GM19240 (cell line): Measurements from ENCODE around the gene PLEKHA8.

Experiments
- DNase-seq: peaks from one replicate; pipeline ENCODE4 v3.0.0; 2011; ENCODE audit warnings: low spot score; ENCODE audit not compliant: insufficient read length

PLEKHA8 gene

DNA sequence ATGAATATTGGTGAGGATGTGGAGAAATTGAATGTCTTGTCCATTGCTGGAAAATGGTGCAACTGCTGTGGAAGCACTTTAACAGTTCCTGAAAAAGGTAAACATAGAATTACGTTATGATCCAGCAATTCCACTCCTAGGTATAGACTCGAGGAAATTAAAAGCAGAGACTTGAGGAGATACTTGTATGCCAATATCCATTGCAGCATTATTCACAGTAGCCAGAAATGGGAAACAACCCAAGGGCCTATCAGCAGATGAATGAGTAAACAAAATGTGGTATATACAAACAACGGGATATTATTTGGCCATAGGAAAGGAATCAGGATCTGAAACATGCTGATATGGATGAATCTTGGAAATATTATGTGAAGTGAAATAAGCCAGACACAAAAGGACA, 74.1 kb downstream of the PLEKHA8 start:
- DNase-seq: no peak

DNA sequence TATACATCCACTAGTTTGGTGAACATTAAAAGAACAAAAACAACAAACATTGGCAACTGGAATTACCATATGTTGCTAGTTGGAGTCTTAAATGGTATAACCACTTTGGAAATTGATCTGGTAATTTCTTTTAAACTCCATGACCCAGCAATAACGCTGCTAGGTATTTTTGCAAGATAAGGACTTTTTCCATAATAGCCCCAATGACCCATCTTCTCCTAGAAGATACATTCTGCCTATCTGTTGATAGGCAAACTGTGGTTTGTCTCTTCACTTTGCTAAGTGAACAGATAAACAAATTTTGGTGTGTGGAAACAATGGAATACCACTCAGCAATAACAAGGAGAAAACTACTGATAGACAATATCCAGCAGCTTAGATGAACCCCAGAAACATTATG, 75.9 kb downstream of the PLEKHA8 start:
- no peak for DNase-seq

DNA sequence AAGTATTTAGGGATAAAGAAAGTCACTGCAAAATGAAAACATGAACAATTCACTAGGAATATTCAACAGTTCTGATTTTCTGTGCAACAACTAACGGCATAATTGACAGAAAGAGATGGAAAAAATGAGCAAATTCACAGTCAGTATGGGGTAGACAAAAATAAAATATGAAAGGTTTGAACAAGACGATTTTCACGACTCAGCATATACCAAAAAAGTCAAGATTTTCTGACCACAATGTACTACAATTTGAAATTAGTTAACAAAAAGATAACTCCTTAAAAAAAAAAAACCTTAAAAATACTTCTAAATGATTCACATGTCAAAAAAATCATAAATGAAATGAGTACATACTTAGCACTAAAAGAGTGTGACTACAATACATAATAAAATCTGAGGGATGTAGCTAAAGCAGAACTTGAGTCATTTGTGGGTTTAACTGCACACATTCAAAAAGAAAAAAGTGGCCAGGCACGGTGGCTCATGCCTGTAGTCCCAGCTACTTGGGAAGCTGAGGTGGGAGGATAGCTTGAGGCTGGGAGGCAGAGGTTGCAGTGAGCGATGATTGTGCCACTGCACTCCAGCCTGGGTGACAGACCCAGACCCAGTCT, 84.0 kb downstream of the PLEKHA8 start:
- DNase-seq: no peak

DNA sequence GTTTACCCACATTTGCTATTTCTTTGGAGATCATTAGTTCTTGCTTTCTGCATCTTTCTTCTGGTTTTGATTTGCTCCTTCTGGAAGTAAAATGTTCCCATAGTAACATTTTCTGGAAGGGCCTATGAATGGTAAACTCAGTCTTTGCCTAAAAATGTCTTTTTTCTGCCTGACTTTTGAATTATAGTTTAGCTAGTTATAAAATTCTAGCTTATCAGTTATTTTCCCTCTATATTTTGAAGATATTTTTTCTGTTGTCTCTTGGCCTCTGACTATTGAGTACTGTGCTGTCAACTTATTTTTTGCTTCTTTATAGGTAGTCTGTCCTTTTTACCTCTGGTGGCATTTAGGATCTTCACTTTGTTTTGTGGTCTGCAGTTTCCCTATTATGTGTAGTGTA, 84.9 kb downstream of the PLEKHA8 start:
- DNase-seq: no peak

DNA sequence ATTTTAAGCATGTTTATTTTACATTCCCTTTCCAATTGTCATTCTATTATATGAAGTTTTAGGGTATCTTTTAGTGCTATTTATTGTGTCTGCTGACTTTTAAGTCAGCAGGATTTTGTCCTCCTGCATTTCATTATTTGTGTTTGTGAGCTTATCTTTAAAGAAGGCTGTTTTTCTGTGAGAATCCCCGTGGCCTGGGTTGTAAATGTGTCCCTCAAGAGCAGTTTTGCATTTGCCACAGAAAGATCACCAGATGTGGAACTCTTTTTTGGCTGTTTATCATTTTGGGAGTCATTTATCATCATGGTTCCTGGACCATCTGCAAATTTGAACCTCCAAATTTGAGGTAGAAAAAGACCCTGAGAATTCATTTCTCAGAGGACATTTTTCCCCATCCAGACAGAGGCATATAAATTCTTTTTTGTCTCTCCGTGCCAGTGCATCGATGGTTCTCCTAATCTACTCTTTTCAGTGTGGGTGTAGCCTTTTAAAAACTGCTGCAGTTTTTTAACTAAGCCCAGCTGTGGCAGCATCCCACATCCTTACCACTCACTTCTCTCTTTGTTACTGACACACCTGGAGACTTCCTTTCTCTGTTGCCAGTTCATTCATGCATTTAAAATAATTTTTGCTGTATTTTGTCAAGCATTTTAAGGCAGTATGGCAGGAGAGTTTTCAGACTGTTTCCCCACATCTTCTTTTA, 86.5 kb downstream of the PLEKHA8 start:
- DNase-seq: no peak

DNA sequence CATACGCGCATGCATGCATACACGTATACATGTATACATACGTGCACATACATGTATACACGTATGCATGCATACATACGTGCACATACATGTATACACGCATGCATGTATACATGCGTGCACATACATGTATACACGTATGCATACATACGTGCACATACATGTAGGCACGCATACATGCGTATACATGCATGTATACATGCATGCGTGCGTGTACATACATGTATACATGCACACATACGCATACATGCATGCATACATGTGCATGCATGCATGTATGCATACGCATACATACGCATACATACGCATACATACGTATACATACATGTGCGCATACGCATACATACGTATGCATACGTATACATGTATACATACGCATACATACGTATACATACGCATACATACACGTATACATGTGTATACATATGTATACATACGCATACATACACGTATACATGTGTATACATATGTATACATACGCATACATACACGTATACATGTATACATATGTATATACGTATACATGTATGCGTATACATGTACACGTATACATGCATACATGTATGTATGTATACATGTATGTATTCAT, 87.6 kb downstream of the PLEKHA8 start:
- no peak for DNase-seq

DNA sequence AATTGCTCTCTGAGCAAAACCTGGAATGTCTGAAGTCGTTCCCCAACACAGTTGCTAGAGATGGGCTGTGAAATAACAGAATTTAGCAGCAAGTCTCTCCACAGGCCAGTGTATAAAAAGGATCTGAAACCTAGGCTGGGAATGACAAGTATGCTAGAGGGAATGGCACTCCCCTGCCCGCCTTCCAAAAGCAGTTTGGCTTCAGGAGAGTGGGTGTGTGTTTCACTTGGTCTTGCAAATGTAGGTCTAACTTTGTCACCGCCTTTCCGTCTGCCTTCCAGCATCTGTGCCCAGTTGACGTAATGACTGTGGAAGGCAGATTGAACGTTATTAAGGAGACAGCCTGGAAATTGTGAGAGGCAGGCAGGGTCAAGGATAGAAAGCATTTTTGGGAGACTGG, 88.6 kb downstream of the PLEKHA8 start:
- DNase-seq: no peak

DNA sequence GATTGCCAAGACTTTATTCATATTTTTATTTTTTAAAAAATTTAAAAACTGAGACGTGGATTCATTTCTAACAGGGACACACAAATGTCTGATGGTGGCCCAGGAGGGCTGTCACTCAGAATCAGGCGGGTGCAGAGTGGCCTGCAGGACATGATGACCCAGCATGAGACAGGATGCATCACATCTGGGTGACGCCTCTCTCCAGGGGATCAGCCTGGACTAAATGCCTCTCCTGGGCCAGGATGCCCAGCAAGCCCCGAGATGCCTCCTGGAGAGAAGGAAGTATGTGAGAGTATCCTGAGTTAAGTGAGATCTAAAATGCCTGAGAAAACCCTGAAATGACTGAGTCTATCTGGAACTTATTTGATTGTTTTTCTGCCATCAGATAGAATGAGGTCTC, 89.7 kb downstream of the PLEKHA8 start:
- no peak for DNase-seq

DNA sequence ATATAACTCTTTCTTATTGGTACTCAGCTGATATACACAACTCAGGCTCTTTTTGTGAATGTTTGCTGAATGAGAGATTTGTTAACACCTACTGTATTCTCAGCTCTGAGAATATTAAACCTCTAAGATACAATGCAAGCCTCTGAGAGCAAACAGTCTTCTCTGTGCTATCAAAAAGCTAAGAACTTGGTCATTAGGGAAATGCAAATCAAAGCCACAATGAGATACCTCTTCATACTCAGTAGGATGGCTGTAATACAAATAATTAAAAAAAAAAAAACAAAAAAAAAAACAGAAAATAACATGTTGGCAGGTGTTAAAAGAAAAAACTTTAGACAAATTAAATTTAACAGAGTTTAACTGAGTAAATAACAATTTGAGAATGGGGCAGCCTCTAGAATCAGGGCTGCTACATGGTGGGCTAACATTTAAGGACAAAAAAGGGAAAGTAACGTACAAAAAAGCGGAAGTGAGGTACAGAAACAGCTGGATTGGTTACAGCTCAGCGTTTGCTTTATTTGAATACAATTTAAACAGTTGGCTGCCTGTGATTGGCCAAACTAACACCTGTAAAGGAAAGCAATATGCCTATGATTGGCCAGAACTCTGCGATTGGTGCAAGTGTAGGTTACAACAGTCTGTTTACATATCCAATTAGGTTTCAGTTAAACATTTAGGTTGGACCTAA, 91.8 kb downstream of the PLEKHA8 start:
- no peak for DNase-seq

DNA sequence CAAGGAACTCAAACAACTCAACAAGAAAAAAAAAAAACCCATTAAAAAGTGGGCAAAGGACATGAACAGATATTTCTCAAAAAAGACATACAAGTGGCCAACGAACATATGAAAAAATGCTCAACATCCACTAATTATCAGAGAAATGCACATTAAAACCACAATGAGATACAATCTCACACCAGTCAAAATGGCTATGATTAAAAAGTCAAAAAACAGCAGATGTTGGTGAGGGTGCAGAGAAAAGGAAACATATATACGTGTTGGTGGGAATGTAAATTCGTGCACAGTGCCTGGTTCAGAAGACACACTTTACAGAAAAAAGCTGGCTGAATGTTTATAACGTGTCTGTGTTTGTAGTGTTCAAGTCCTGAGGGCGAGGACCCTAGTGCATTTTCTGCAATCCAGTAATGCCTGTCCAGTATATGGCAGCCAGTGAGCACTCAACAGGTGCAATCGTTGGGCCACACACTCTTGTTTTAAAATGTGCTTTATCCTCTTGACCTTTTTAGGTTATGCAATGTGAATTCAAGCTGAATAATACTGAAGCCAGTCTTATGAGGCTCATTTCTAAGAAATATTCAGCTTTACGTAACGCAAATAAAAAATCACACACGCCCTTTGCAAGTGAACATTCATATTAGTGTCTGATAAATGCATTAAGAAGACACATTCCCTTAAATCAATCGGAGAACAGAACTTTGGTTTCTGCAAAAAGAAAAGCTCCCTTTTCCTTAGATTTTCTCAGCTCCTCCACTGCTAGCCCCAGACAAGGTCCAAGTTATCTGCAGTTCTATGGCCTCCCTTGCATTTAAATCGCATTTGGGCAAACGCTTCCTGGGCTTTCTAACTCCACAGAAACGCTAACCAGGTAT, 105.8 kb downstream of the PLEKHA8 start:
- no peak for DNase-seq

DNA sequence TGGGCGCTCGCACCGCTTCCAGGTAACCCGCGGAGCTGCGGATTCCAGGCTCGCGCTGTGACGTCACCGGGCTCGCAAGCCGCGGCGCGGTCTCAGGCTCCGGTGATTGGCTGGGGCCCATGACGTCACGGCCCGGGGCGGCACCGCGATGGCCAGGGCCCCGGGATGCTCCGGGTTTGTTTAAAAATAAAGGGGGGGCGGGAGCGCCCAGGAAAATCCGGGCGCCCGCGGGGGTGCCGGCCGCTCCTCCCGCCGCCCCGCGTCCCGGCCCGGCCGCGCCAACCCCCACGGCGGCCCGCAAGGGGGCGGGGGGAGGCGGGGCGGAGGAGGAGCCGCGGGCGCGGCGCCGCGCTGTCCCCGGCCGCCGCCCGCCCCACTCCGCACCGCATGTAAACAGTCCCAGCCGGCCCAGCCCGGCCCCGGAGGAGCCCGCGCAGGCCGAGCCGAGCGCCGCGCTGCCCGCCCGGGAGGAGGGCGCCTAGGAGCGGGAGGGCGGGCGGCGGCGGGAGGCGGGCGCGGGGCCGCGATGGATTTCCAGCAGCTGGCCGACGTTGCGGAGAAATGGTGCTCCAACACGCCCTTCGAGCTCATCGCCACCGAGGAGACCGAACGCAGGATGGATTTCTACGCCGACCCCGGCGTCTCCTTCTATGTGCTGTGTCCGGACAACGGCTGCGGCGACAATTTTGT, 106.5 kb downstream of the PLEKHA8 start, which contains the start of gene MTURN:
Gene MTURN (plus strand): TSS at position 376 of the 690 bp plus-strand sequence. CDS start 151 bp downstream, at position 527.
- peak; percentile 95 for DNase-seq

DNA sequence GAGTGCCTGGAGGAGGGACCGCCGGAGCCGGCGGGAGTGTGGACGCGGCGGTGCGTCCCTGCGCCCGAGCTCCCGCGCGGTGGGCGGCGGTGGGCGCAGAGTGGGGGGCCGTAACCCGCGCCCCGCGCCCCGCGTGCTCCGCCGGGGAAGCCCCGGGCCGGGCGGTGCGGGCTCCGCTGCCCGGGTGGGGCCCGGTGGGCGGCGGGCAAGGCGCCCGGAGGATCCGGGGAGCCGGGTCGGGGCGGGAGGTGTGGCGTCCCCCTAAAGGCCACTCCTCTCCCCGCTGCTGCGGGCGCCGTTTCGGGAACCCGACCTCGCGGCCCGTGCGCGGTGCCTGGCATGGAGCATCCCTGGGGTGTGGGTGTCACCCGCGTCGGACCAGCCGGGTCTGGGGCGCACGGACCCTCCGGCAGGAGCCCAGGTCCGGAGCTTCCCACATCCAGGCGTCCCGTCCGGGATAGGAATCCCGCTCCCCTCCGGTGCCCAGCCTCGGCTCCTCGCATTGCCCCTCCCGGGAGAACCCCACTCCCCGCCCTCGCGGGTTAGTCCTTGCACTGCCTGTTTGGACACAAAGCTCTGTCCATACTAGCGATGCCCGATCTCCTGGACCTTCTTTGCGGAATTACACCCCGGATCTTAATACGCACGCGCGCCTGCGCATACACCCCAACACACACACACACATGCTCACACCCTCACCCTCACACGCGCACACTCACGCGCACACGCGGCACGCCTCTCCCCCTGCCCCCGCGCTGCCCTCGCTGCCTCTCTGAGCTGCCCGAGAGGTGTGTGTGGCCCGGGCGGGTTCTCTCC, 107.3 kb downstream of the PLEKHA8 start:
- DNase-seq: no peak

DNA sequence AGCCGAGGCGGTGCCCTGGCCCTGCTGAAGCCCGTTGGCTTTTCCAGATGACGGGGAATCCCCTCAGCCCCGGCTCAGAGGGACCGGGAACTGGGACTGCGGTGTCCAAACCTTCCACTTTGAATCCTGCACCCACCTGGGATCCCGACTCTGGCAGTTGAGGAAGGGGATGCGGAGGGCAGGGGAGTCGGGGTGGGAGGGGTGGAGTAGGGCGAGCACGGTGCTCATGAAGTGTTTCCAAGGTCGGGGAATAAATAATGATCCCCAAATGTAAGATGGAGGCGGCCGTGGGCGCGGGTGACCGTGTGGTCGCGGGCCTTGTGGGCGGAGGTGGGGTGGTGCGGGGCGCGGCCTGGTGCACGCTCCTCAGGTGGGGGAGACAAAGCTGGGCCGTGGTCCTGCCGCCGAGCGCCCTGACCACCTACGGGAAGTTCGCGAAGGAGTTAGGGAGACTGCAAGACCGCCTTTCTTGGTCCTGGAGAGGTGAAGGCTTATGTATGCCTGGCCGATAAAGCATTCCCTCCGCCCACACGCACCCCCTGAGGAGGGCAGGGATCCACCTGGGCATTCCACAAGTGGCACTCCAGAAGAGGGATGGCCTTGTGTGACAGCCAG, 108.0 kb downstream of the PLEKHA8 start:
- DNase-seq: no peak

DNA sequence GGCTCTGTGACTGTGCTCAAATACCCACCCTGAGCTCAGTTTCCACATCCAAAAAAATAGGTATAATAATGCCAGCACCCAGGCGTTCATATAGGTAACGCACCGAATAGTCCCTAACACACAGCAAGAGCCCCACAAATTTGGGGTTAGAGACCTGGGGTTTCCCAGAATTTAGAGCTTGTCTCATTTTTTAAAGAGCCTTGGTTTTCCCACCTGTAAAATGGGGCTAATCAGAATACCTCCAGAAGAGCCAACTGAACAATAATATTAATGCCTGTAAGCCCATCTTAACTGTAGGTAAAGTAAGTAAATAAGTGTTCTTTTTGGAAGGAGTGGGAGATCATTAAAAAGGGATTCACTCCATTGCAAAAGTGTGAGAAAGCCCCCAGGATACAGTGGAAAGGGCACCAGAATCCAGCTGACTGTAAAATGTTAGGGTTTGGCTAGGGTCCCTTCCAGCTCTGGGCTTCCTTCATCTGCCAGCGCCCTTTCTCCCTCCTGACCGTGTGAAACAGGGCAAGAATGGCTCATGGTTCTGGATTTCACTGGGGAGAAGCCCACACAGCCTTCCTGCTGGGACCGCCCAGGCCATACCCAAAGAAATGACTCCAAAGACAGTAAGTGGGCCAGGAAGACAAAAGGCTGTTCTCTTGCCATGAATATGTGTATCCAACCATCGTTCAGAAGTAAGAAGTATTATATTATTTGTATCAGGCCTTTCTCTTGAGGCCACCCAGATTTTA, 108.7 kb downstream of the PLEKHA8 start:
- no peak for DNase-seq

DNA sequence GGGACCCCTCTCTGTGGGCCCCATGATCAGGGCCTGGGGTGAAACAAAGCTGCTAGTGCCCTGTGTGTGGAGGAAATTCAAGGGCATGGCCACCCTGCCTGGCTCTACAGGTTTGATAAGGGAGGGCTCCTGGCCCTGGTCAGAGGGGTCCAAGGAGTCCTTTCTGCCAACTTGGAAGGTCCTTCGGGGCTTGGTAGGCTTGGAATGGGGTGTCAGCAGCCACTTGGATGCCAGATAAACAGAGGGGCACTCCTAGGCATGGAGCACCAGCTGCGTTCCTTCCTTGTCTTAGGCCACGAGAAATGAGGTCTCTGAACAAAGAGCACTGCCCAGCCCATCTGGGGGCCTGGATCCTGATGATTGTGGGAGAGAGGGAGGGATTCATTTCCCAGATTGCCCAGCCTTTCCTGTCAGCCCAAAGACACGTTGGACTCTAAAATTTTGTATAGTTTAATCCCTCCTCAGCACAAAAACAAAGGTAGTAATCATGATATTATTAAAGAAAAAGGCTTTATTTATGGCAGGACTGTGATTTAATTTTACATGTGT, 111.7 kb downstream of the PLEKHA8 start:
- DNase-seq: no peak

DNA sequence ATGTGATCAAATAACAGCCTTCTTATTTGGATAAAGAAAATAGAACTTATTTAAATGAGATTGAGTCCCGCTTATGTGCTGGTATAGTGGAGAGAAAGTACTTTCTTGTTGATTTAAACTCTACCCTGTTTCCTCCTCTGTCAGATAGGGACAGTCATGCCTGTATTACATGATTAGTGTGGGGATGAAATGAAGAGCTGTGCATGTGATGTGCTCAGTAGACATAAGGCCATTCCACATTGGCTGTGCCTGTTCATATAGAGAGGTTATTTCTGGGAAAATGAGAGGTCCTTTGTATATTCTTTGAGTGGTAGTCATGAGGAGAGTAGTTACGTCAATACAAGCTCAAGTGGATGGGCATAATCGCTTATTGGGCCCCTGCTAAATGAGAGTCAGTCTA, 112.2 kb downstream of the PLEKHA8 start:
- DNase-seq: no peak

DNA sequence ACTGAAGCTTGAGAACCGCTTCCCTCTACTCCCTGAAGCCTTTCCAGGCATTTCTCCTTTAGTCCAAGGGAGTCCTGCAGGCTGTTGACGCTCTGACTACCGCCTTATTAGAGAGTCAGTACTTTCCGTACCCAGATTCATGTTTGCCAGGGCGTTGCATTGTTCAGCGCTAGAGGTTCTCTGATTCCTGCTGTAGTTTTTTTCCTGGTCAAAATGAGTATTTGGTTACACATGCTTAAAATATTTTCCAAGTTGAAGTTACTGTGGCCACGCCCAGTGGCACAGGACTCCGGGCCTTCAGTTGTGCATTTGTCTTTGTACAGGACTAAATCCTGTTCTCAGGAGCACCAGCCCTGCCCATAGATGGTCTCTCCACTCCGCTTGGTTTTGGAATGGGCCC, 114.5 kb downstream of the PLEKHA8 start:
- no peak for DNase-seq

DNA sequence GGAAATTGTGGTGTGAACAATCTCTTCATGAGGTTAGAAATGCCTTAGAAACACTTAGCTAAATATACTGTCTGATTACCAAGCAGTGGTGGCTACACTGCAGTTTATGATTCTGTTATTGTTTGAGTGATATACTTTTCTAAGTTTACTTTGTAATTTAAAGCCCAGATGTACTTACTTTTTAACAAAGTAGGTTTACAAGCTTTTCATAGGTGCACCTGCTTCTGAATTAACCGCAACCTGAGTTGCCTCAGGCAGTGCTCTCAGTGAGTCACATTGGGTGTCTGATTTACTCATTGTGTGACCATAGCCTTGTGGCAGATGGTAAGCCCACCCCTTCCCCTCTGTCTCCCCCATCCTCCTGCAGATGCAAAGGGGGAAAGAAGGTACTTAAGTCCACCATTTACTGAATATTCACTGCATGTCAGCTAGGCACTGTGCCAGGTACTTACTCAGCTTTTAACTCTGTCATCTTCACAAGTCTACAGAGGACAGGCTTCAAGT, 115.6 kb downstream of the PLEKHA8 start:
- DNase-seq: no peak
